ENCODE measurements around the gene MTCL1. TPM values are rescaled to one million over a fixed set of nuclear protein-coding genes. Genes with fewer than 3 reads are reported as not detected.

The MTCL1 gene
- total and polyA plus RNA-seq, 10 of the 15 experiments (the other 5 are each of a cell fraction or from before 2014, with no cell fraction given): 0.03 to 0.36 (median 0.13) TPM; not detected in 4

- no peak for TF ChIP-seq SKIL (IDR thresholded peaks at IDR 0.05; ENCODE audit: low read depth, poor library complexity, severe bottlenecking)
- TF ChIP-seq KAT2A (conservative IDR thresholded peaks at IDR 0.05; ENCODE audit: control insufficient read depth, low read depth, low read length): no peak
- TF ChIP-seq, protein P1, sequence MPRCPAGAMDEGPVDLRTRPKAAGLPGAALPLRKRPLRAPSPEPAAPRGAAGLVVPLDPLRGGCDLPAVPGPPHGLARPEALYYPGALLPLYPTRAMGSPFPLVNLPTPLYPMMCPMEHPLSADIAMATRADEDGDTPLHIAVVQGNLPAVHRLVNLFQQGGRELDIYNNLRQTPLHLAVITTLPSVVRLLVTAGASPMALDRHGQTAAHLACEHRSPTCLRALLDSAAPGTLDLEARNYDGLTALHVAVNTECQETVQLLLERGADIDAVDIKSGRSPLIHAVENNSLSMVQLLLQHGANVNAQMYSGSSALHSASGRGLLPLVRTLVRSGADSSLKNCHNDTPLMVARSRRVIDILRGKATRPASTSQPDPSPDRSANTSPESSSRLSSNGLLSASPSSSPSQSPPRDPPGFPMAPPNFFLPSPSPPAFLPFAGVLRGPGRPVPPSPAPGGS (IDR thresholded peaks at IDR 0.05; ENCODE audit: borderline replicate concordance, insufficient read depth, low read depth, low read length, poor library complexity, severe bottlenecking): no peak
- no peak for TF ChIP-seq MTA2 (IDR thresholded peaks at IDR 0.05; ENCODE audit: low read depth)
- no peak for TF ChIP-seq ZBTB33 (IDR thresholded peaks at IDR 0.05)
- TF ChIP-seq E4F1 (IDR thresholded peaks at IDR 0.05; ENCODE audit: borderline replicate concordance, partially characterized antibody): no peak
Observed at GRCh38 chr18:8868779-8869415, 163.5 kb downstream of the MTCL1 start (continued).

All from GM12878 (cell line).